ENCODE measurements around the gene ULBP2. TPM values are rescaled to one million over a fixed set of nuclear protein-coding genes. Genes with fewer than 3 reads are reported as not detected.
"Not testable (repeated sequence)": the region's sequence is repeated elsewhere in the genome, so short reads cannot be mapped to it uniquely, and the experiment has no call there.

Gene ULBP2
- total RNA-seq, 1 experiment from 2014 or later: not detected

DNA sequence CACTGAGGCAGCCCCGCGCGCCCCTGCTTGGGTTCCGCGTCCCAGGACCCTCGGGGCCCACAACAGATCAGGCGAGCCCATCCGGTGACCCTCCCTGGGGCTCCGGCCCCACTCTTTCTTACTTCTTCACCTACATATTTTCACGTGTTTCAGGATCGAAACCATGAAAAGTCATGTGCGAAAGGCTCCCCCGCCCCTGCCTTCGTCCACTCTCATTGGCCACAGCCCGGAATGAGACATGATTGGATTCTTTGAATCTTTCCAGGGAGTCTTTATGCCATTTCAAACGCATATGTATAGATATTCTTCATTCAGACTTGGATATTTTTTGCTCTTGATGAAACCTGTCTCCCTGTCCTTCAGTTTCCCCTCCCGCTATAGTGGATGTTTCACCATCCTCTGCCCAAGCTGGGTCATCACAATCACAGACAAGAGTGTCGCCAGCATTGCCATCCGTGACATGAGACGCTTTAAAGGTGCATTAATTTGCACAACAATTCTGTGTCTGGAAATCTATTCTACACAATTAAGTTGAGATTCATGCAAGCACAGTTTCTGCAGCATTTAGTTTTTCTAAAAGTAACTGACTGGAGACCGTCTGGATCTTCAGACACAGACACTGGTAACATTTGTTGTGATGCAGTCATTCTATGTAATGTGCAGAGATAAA lies 13.3 kb downstream of the ULBP2 start:
- Mint-ChIP-seq H3K4me3 (peak overlapping the region; percentile 40 to 75), H3K27me3 (ENCODE audit: low read depth) (peaks cover 100% of the 10 kb centered on the region)
- not testable (repeated sequence) for H4K91ac ChIP-seq (ENCODE audit: insufficient read length, low read depth, low read length); H3K4me2 ChIP-seq (ENCODE audit: insufficient read depth, insufficient read length, low read length); H4K8ac ChIP-seq (replicated peaks; ENCODE audit: insufficient read length, low read depth, low read length); H3K4ac ChIP-seq (ENCODE audit: low read depth, low read length); H3K18ac ChIP-seq (ENCODE audit: insufficient read length, low read depth, low read length); H3K79me1 ChIP-seq (ENCODE audit: insufficient read depth, low read depth, low read length, poor library complexity, severe bottlenecking); H3K23ac ChIP-seq (ENCODE audit: insufficient read length, low read depth, low read length); H2AFZ ChIP-seq (ENCODE audit: low read length); H3K14ac ChIP-seq (ENCODE audit: insufficient read depth, low read length); H2AK5ac ChIP-seq (ENCODE audit: insufficient read length, low read length); H4K5ac ChIP-seq (ENCODE audit: insufficient read length, low read depth, low read length); H4K20me1 ChIP-seq (ENCODE audit: control insufficient read depth, insufficient read depth, insufficient read length); H3T11ph ChIP-seq (ENCODE audit: low read length); H3K23me2 ChIP-seq (ENCODE audit: insufficient read length, low read depth, low read length, poor library complexity, severe bottlenecking); H3K27ac ChIP-seq (ENCODE audit: insufficient read length, low read depth, low read length); H3K79me2 ChIP-seq (ENCODE audit: insufficient read depth, low read length); H3K9me3 ChIP-seq (ENCODE audit: control insufficient read depth, low read depth, low read length); DNase-seq; H2BK20ac ChIP-seq (ENCODE audit: low read depth, low read length, poor library complexity, severe bottlenecking); H3K56ac ChIP-seq (ENCODE audit: insufficient read length, low read depth, low read length); H3K27ac Mint-ChIP-seq; H3K9ac ChIP-seq (ENCODE audit: extremely low read depth, insufficient read length, low read length); H3K9me3 Mint-ChIP-seq; H3K4me1 Mint-ChIP-seq; H2BK15ac ChIP-seq (ENCODE audit: low read depth, low read length); H3K36me3 Mint-ChIP-seq (ENCODE audit: insufficient read depth in 1 of 3, low read depth in 3 of 3); H2BK5ac ChIP-seq (ENCODE audit: insufficient read length, low read length); H2BK120ac ChIP-seq (ENCODE audit: low read depth, low read length, poor library complexity, severe bottlenecking); H2BK12ac ChIP-seq (ENCODE audit: insufficient read length, low read depth, low read length); H3K4me1 ChIP-seq (ENCODE audit: insufficient read depth, low read length)
- peaks cover 53% of the 10 kb centered on the region for H3K27me3 ChIP-seq (ENCODE audit: insufficient read depth, low read length)
- WGBS (ENCODE audit: extremely low coverage, insufficient read length, low lambda C conversion rate): no CpG with 5 or more reads among the region's 21 CpGs

DNA sequence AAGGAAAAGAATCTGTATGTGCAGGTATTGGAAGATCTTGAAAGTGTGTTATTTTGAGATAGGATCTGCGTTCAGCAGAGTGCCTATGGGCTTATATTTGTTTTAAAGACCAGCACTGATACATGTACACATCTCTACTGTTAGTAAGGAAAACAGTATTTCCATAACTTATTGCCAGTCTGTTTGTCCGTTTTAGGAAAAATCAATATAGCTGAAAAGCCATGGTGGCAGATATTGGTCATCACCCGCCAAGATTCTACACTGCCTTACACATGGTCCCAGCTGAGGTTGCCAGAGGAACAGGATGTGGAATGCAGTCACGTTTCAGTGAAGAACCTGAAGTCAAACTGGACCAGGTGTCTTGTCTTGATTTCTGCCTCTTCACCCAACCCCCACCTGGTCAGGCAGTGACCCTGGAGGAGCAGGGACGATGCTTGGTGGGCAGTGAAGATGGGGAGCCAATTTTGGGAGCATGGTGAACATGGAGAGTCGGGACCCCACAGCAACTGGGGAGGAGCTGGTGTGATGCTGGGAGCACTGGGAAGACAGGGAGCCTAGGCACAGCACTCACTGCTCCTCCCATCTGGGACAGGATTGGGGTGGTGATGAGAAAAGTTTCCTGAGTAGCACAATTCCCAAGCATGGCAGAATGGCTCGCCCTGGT lies 14.0 kb downstream of the ULBP2 start:
- H2BK20ac ChIP-seq (ENCODE audit: low read depth, low read length, poor library complexity, severe bottlenecking); H3K9me3 Mint-ChIP-seq; H3K36me3 Mint-ChIP-seq (ENCODE audit: insufficient read depth in 1 of 3, low read depth in 3 of 3); H4K20me1 ChIP-seq (ENCODE audit: control insufficient read depth, insufficient read depth, insufficient read length); H3T11ph ChIP-seq (ENCODE audit: low read length); H4K91ac ChIP-seq (ENCODE audit: insufficient read length, low read depth, low read length); H3K14ac ChIP-seq (ENCODE audit: insufficient read depth, low read length); H3K4me2 ChIP-seq (ENCODE audit: insufficient read depth, insufficient read length, low read length); H4K5ac ChIP-seq (ENCODE audit: insufficient read length, low read depth, low read length); H2BK120ac ChIP-seq (ENCODE audit: low read depth, low read length, poor library complexity, severe bottlenecking); H3K9ac ChIP-seq (ENCODE audit: extremely low read depth, insufficient read length, low read length); H3K23me2 ChIP-seq (ENCODE audit: insufficient read length, low read depth, low read length, poor library complexity, severe bottlenecking); H3K4me1 ChIP-seq (ENCODE audit: insufficient read depth, low read length); H3K18ac ChIP-seq (ENCODE audit: insufficient read length, low read depth, low read length); H3K4ac ChIP-seq (ENCODE audit: low read depth, low read length); H3K9me3 ChIP-seq (ENCODE audit: control insufficient read depth, low read depth, low read length); H3K79me2 ChIP-seq (ENCODE audit: insufficient read depth, low read length); H3K23ac ChIP-seq (ENCODE audit: insufficient read length, low read depth, low read length); H3K4me3 Mint-ChIP-seq; H2BK5ac ChIP-seq (ENCODE audit: insufficient read length, low read length); H2BK15ac ChIP-seq (ENCODE audit: low read depth, low read length); H3K4me1 Mint-ChIP-seq; H3K27ac ChIP-seq (ENCODE audit: insufficient read length, low read depth, low read length); H2AK5ac ChIP-seq (ENCODE audit: insufficient read length, low read length); H2BK12ac ChIP-seq (ENCODE audit: insufficient read length, low read depth, low read length); H3K27ac Mint-ChIP-seq; H2AFZ ChIP-seq (ENCODE audit: low read length); H3K79me1 ChIP-seq (ENCODE audit: insufficient read depth, low read depth, low read length, poor library complexity, severe bottlenecking); H3K56ac ChIP-seq (ENCODE audit: insufficient read length, low read depth, low read length); H4K8ac ChIP-seq (replicated peaks; ENCODE audit: insufficient read length, low read depth, low read length); DNase-seq: not testable (repeated sequence)
- WGBS (ENCODE audit: extremely low coverage, insufficient read length, low lambda C conversion rate): no CpG with 5 or more reads among the region's 7 CpGs
- H3K27me3 Mint-ChIP-seq (ENCODE audit: low read depth): peaks cover 100% of the 10 kb centered on the region
- H3K27me3 ChIP-seq (ENCODE audit: insufficient read depth, low read length): peaks cover 47% of the 10 kb centered on the region

All from H9 (cell line).